GM19372 (cell line): ENCODE measurements around the gene OR6C1.
"Not testable (repeated sequence)": the region's sequence is repeated elsewhere in the genome, so short reads cannot be mapped to it uniquely, and the experiment has no call there.

Experiments
- ATAC-seq: cut with Tn5 transposase; IDR thresholded peaks from one replicate; pipeline ENCODE4 v1.9.1; 2021; ENCODE audit warnings: mild to moderate bottlenecking, low read depth, moderate library complexity; ENCODE audit not compliant: unreplicated experiment

The OR6C1 gene

GRCh38 chr12:55314043-55314442, at the start of gene OR6C1:
Gene OR6C1 (plus strand): TSS chr12:55314343. CDS start chr12:55320600, 6,257 bp downstream.
- ATAC-seq = no peak

- ATAC-seq = no peak
Measured at GRCh38 chr12:55280991-55281390, 33.2 kb upstream of the OR6C1 start.

GRCh38 chr12:55289999-55290398, 24.1 kb upstream of the OR6C1 start:
- no peak for ATAC-seq

GRCh38 chr12:55296469-55296868, 17.7 kb upstream of the OR6C1 start, which contains the start of gene OR6C6:
Gene OR6C6 (minus strand): TSS chr12:55296569. CDS start chr12:55295232, 1,337 bp downstream.
- ATAC-seq = no peak

- no peak for ATAC-seq
Measured at GRCh38 chr12:55320201-55320600, 6.1 kb downstream of the OR6C1 start.

GRCh38 chr12:55325801-55326200, 11.7 kb downstream of the OR6C1 start:
- ATAC-seq = not testable (repeated sequence)

- no peak for ATAC-seq
Measured at GRCh38 chr12:55330446-55330845, 16.3 kb downstream of the OR6C1 start, which contains the start of gene OR6C3. Gene OR6C3 (plus strand): TSS chr12:55330746. CDS start chr12:55331701, 955 bp downstream.

- ATAC-seq = no peak
Measured at GRCh38 chr12:55336002-55336401, 21.9 kb downstream of the OR6C1 start.

- not testable (repeated sequence) for ATAC-seq
Measured at GRCh38 chr12:55355338-55355737, 41.2 kb downstream of the OR6C1 start.

- ATAC-seq = no peak
Measured at GRCh38 chr12:55362675-55363074, 48.5 kb downstream of the OR6C1 start, which contains the start of gene OR6C75. Gene OR6C75 (plus strand): TSS chr12:55362975. CDS start chr12:55365111, 2,136 bp downstream.

- ATAC-seq = no peak
Measured at GRCh38 chr12:55365086-55365485, 50.9 kb downstream of the OR6C1 start.
